K562 (cell line): Measurements from ENCODE around the gene SPRY2. TPM values are rescaled to one million over a fixed set of nuclear protein-coding genes. Genes with fewer than 3 reads are reported as not detected.

Source experiments
- ATAC-seq: fragments of 200-7000 bp; cut with Tn5 transposase; 3 replicates; pipeline ENCODE4 v1.9.1; 2020; ENCODE audit warnings: moderate library complexity
- BruUV-seq: library from RNA; stranded (reverse); fragments of 400-500 nt; replicated peaks from 2 replicates; lab custom pipeline; 2021; lab: Mats Ljungman, UMichigan
- CTCF ChIA-PET: fragments of 300-600 bp; formaldehyde crosslinking; extraction: SDS; loops from one replicate; lab custom pipeline; 2021; ENCODE audit warnings: low intra/inter-chr PET ratio; lab: Yijun Ruan, JAX
- POLR2A ChIA-PET: fragments of 300-600, 350-650 bp; sonication (Branson Sonifier 250); formaldehyde crosslinking; extraction: SDS; loops from one replicate; lab custom pipeline; 2021; ENCODE audit warnings: antibody characterized with exemption, inconsistent platforms; lab: Yijun Ruan, JAX
- DNase-seq, 4 experiments: peaks; one replicate each; pipeline versions ENCODE4 v3.0.0 to v3.0.0-alpha.2; 2011 to 2018; ENCODE audit warnings: low spot score in 3 of 4, mixed read lengths in 3 of 4; ENCODE audit errors: extremely low read depth in 1 of 4
- FAIRE-seq: peaks from 2 replicates; lab custom pipeline; 2011; peaks lifted over from hg19 to GRCh38; lab: Jason Lieb, UNC
- H2AFZ ChIP-seq: 2 replicates; pipeline ENCODE4 v1.6.0; 2011; ENCODE audit warnings: low read depth, low read length, control low read depth, inconsistent platforms
- H3K27ac ChIP-seq: fragments of 200-600 bp; 3 replicates; pipeline ENCODE4 v1.8.0; 2011; ENCODE audit warnings: low read depth, mild to moderate bottlenecking, control low read depth, inconsistent platforms, low read length, moderate library complexity, mixed read lengths; ENCODE audit errors: extremely low read depth
- H3K27me3 ChIP-seq, 2 experiments: fragments of 300-600 bp in 1 of 2; 2 replicates in 1 of 2; 3 replicates in 1 of 2; pipeline versions ENCODE4 v1.6.0 to v1.8.0; 2011; ENCODE audit warnings: inconsistent platforms in 2 of 2, low read length in 2 of 2, mild to moderate bottlenecking in 1 of 2, mixed read lengths in 1 of 2, moderate library complexity in 1 of 2; ENCODE audit not compliant: control insufficient read depth in 2 of 2, insufficient read depth in 2 of 2
- H3K36me3 ChIP-seq: fragments of 300-600 bp; 3 replicates; pipeline ENCODE4 v1.8.0; 2011; ENCODE audit warnings: mild to moderate bottlenecking, low read length, inconsistent platforms; ENCODE audit not compliant: control insufficient read depth, insufficient read depth
- H3K4me1 ChIP-seq, 2 experiments: fragments of 200-600 bp in 1 of 2; replicated peaks in 1 of 2; 2 replicates in 1 of 2; 3 replicates in 1 of 2; pipeline versions ENCODE4 v1.5.1 to v1.8.0; 2011; ENCODE audit warnings: inconsistent platforms in 2 of 2, low read length in 2 of 2, mild to moderate bottlenecking in 1 of 2, mixed read lengths in 1 of 2, moderate library complexity in 1 of 2; ENCODE audit not compliant: control insufficient read depth in 2 of 2, insufficient read depth in 2 of 2
- H3K4me2 ChIP-seq: 2 replicates; pipeline ENCODE4 v1.6.1; 2011; ENCODE audit warnings: low read length, control low read depth, inconsistent platforms, mixed read lengths; ENCODE audit not compliant: insufficient read depth
- H3K4me3 ChIP-seq: fragments of 200-600 bp; sonication (generic), shearing (Covaris generic); 2 replicates; pipeline ENCODE4 v1.5.1; 2016; ENCODE audit warnings: control low read depth, inconsistent platforms
- H3K79me2 ChIP-seq: fragments of 200-600 bp; 3 replicates; pipeline ENCODE4 v1.8.0; 2011; ENCODE audit warnings: low read length, inconsistent platforms; ENCODE audit not compliant: control insufficient read depth, insufficient read depth
- H3K9ac ChIP-seq, 2 experiments: 2 replicates each; pipeline versions ENCODE4 v1.6.0 to v1.6.1; 2011; ENCODE audit warnings: low read depth in 2 of 2, low read length in 2 of 2, control low read depth in 1 of 2, inconsistent platforms in 1 of 2, mild to moderate bottlenecking in 1 of 2, mixed read lengths in 1 of 2; ENCODE audit not compliant: insufficient read depth in 1 of 2
- H3K9me1 ChIP-seq: one replicate; pipeline ENCODE4 v1.6.0; 2011; ENCODE audit warnings: inconsistent platforms, mild to moderate bottlenecking, low read length, moderate library complexity; ENCODE audit not compliant: control insufficient read depth, insufficient read depth
- H3K9me3 ChIP-seq: replicated peaks from 2 replicates; pipeline ENCODE4 v1.5.1; 2011; ENCODE audit warnings: low read depth, low read length, inconsistent platforms; ENCODE audit not compliant: control insufficient read depth, insufficient read depth
- H4K20me1 ChIP-seq: replicated peaks from 2 replicates; pipeline ENCODE4 v1.6.1; 2011; ENCODE audit warnings: low read length, inconsistent platforms, mixed read lengths; ENCODE audit not compliant: control insufficient read depth, insufficient read depth
- ATF7 ChIP-seq: fragments of 450-650 bp; IDR thresholded peaks from 2 replicates; pipeline ENCODE4 v1.7.1; 2014; ENCODE audit warnings: mild to moderate bottlenecking, moderate library complexity
- HINFP ChIP-seq: fragments of 450-650 bp; conservative IDR thresholded peaks from 2 replicates; pipeline ENCODE4 v1.6.1; 2016; ENCODE audit warnings: missing genetic modification characterization, low read depth, mild to moderate bottlenecking, control low read depth, missing compliant biosample characterization
- NFRKB ChIP-seq: fragments of 450-650 bp; IDR thresholded peaks from 2 replicates; pipeline ENCODE4 v1.6.1; 2016; ENCODE audit warnings: low read depth
- SRSF3 ChIP-seq: fragments of 200-400 bp; formaldehyde crosslinking; IDR thresholded peaks from 2 replicates; pipeline ENCODE4 v1.6.1; 2016; ENCODE audit warnings: mild to moderate bottlenecking, low read length, moderate library complexity; ENCODE audit not compliant: insufficient read depth
- ZNF507 ChIP-seq: conservative IDR thresholded peaks from 2 replicates; pipeline ENCODE4 v1.6.1; 2017; ENCODE audit warnings: missing genetic modification characterization, missing compliant biosample characterization
- WGBS: fragments of 100-300 bp; shearing (Covaris generic); methylation state at CpG from one replicate; pipeline ENCODE4 v1.1.6; 2016; ENCODE audit warnings: low coverage, mixed read lengths; ENCODE audit not compliant: insufficient coverage; ENCODE audit errors: missing lambda C conversion rate; 5-methylcytosine and 5-hydroxymethylcytosine counted together
- in situ Hi-C: fragments of 300-500 bp; cut with MboI; formaldehyde crosslinking; loops from 4 replicates; pipeline ENCODE4 v1.15.0; 2018; ENCODE audit warnings: inconsistent platforms, mixed read lengths
- intact Hi-C: fragments of 100-400 bp; cut with micrococcal nuclease; formaldehyde crosslinking; loops from 2 replicates; pipeline ENCODE4 v1.14.2; 2022
- polyA plus RNA-seq, 8 experiments: library from polyadenylated mRNA; depleted of rRNA in 4 of 8; stranded (reverse) in 5 of 8; unstranded in 3 of 8; fragments of >200 nt; fragmentation: Nextera tagmentation in 2 of 8; fragmentation: Illumina TruSeq in 1 of 8; extraction: Ambion mirVana in 2 of 8; extraction: Trizol in 1 of 8; gene quantifications; 2 replicates each; pipeline versions ENCODE4 v1.2.1 to v1.2.3, GENCODE V29; 2011 to 2014; ENCODE audit warnings: inconsistent platforms in 1 of 8, missing spikeins in 1 of 8
- total RNA-seq, 7 experiments: library from RNA; depleted of rRNA in 6 of 7; stranded (reverse); fragments of >200 nt in 6 of 7; fragmentation: Illumina TruSeq in 2 of 7; extraction: Trizol in 2 of 7; gene quantifications; 2 replicates each; pipeline versions ENCODE4 v1.2.1 to v1.2.3, GENCODE V29; 2011 to 2021; ENCODE audit warnings: low replicate concordance in 1 of 7

Gene SPRY2
- total and polyA plus RNA-seq, 9 of the 15 experiments (the other 6 are each of a cell fraction or from before 2014, with no cell fraction given), result 1.8 to 7.8 (median 3.4) TPM

- in situ Hi-C loops, result no loop called here
- no peaks in the 10 kb centered on the region for H3K9me1 ChIP-seq
- no peak overlapping the region for H3K4me3 ChIP-seq
- intact Hi-C loops, result no loop called here
- no peak overlapping the region for H3K9ac ChIP-seq
- FAIRE-seq, result no peak
- no TSS peak for BruUV-seq
- H3K9me3 ChIP-seq, result no peaks in the 10 kb centered on the region
- DNase-seq, result no peak
- H3K27me3 ChIP-seq, result 0 out of 5 replicates have a peak, but pooled peaks cover 0 to 2% of the 10 kb centered on the region in 2 experiments
- no peaks in the 10 kb centered on the region for H3K36me3 ChIP-seq
- H3K27ac ChIP-seq, result no peak overlapping the region
- no peak for ATAC-seq
- H2AFZ ChIP-seq, result no peak overlapping the region
- TF ChIP-seq HINFP (no peak), SRSF3 (no peak), NFRKB (no peak), ZNF507 (tag) (no peak), ATF7 (no peak)
- H3K4me1 ChIP-seq, result no peaks in the 10 kb centered on the region
- no peaks in the 10 kb centered on the region for H4K20me1 ChIP-seq
- H3K4me2 ChIP-seq, result no peak overlapping the region
- no peaks in the 10 kb centered on the region for H3K79me2 ChIP-seq
- ChIA-PET CTCF (no interaction called here), POLR2A (no interaction called here)
- 0% methylated on average over 1 of the region's 1 CpG for WGBS
These were observed 35.2 kb downstream of the SPRY2 start for GRCh38 chr13:80305737-80306136.
